Omental fat pad (tissue), 4 donors: Measurements from ENCODE around the gene EIF4E1B. TPM values are rescaled to one million over a fixed set of nuclear protein-coding genes. Genes with fewer than 3 reads are reported as not detected.

Experiments
- ATAC-seq: fragments of 150-250 bp; one replicate; pipeline ENCODE4 v1.9.1; 2016; ENCODE audit warnings: mild to moderate bottlenecking, moderate library complexity; ENCODE audit not compliant: low FRiP score
- DNase-seq: peaks from one replicate; pipeline ENCODE4 v3.0.0-alpha.2; 2019; ENCODE audit warnings: low spot score
- total RNA-seq, 4 donors: library from RNA; depleted of rRNA; stranded (reverse); fragments of >200 nt; gene quantifications; one replicate each; pipeline ENCODE4 v1.1.0, GENCODE V29; 2016
- TF ChIP-seq, protein P1 (sequence below), 3 donors: fragments of 450-650 bp; IDR thresholded peaks; one replicate each; pipeline ENCODE4 v1.5.1; 2016 to 2017; ENCODE audit warnings: antibody characterized with exemption in 3 of 3, mild to moderate bottlenecking in 3 of 3, moderate library complexity in 2 of 3

Gene EIF4E1B
- total RNA-seq, 4 donors from 2014 or later: not detected

- ATAC-seq (no peak), DNase-seq (no peak)
- TF ChIP-seq, protein P1, sequence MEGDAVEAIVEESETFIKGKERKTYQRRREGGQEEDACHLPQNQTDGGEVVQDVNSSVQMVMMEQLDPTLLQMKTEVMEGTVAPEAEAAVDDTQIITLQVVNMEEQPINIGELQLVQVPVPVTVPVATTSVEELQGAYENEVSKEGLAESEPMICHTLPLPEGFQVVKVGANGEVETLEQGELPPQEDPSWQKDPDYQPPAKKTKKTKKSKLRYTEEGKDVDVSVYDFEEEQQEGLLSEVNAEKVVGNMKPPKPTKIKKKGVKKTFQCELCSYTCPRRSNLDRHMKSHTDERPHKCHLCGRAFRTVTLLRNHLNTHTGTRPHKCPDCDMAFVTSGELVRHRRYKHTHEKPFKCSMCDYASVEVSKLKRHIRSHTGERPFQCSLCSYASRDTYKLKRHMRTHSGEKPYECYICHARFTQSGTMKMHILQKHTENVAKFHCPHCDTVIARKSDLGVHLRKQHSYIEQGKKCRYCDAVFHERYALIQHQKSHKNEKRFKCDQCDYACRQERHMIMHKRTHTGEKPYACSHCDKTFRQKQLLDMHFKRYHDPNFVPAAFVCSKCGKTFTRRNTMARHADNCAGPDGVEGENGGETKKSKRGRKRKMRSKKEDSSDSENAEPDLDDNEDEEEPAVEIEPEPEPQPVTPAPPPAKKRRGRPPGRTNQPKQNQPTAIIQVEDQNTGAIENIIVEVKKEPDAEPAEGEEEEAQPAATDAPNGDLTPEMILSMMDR (IDR thresholded peaks at IDR 0.05): no peak
Measured at GRCh38 chr5:176659512-176659839, 29.0 kb downstream of the EIF4E1B start.

DNA sequence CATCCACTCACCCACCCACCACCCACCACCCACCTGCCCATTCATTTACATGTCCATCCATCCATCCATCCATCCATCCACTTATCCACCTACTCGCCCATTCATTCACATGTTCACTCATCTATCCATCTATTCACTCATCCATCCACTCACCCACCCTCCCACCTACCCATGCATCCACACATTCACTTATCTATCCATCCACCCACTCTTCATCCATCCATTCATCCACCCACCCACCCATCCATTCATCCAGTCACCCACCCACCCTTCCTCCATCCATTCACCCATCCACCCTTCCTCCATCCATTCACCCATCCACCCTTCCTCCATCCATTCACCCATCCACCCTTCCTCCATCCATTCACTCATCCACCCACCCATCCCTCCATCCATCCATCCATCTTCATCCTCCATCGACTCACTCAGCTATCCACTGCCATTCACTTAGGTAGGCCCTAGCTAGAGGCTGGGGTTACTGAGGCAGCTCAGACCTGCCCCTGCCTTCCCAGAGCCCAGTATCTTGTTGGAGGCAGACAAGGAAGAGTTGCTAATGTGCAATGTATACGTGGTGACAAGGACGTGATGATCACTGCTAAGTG, 29.5 kb downstream of the EIF4E1B start:
- TF ChIP-seq, protein P1 (IDR thresholded peaks at IDR 0.05): no peak
- ATAC-seq: no peak

GRCh38 chr5:176660530-176660859, 30.0 kb downstream of the EIF4E1B start:
- DNase-seq (no peak), ATAC-seq (no peak)
- TF ChIP-seq, protein P1 (IDR thresholded peaks at IDR 0.05): no peak

More for the DNA sequence above, 29.5 kb downstream of the EIF4E1B start:
- no peak for DNase-seq

DNA sequence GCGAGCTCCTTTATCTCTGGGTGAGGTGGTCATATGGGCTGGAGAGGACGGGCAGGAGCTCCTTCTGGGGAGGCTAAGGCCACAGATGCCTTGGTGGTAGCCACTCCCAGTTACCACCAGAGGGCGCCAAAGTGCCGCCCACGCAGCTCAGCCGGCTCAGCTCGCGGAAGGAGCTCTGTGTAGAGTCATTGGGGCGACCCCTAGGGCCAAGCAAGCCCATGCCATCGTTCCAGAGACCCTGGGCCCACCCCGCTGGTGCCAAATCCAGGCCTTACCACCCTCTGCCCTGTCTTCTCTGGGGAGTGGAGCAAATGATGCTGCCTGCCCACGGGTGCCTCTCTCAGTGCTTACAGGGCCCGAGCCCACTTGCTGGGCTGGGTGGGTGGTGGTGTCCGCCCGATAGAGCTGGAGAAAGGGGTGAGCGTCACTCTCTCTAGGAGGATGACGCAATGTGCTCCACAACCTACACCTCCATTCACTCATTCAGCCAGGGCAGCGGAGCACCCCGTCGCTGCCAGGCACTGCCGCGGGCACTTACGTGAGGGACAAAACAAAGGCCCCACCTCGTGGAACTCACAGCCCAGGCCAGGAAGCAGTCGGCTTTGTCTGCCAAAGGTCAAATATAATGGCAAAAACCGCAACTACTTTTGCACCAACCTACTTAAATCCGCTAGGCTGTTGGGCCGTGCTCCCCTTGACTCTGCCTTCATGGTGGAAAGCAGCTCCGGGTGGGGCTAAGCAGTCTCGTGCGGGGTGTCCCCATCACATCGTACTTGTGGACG, 30.6 kb downstream of the EIF4E1B start:
- TF ChIP-seq, protein P1 (IDR thresholded peaks at IDR 0.05): peak in 2 of 3 donors; percentile 38 to 54
- no peak for DNase-seq
- peak; percentile 56 for ATAC-seq

- DNase-seq (no peak), ATAC-seq (no peak)
Measured at GRCh38 chr5:176661676-176662075, 31.2 kb downstream of the EIF4E1B start.

GRCh38 chr5:176662371-176663333, 32.2 kb downstream of the EIF4E1B start:
- ATAC-seq: no peak

More at GRCh38 chr5:176661676-176662075, 31.2 kb downstream of the EIF4E1B start:
- TF ChIP-seq, protein P1 (IDR thresholded peaks at IDR 0.05): no peak

More at GRCh38 chr5:176662371-176663333, 32.2 kb downstream of the EIF4E1B start:
- DNase-seq: no peak
- TF ChIP-seq, protein P1 (IDR thresholded peaks at IDR 0.05): no peak
